OCI-LY3 (cell line): ENCODE measurements around the gene VDAC1.

Experiments used
- H2AFZ ChIP-seq: fragments of 200-600, 300-600 bp; shearing (Covaris generic); 2 replicates; pipeline ENCODE4 v1.6.0; 2014; ENCODE audit warnings: antibody characterized with exemption, low read depth, low read length
- H3K27ac ChIP-seq: fragments of 200-600, 300-600 bp; sonication (generic); 2 replicates; pipeline ENCODE4 v1.5.1; 2014; ENCODE audit warnings: mild to moderate bottlenecking, low read length, moderate library complexity, mixed read lengths
- H3K27me3 ChIP-seq: fragments of 200-600, 300-600 bp; sonication (generic); 2 replicates; pipeline ENCODE4 v1.6.1; 2014; ENCODE audit warnings: low read depth, low read length, mixed read lengths
- H3K36me3 ChIP-seq: fragments of 200-600, 300-600 bp; sonication (generic); replicated peaks from 2 replicates; pipeline ENCODE3; 2014; ENCODE audit warnings: low read depth, low read length, mixed read lengths
- H3K4me1 ChIP-seq: fragments of 300-600, 200-600 bp; sonication (generic); 2 replicates; pipeline ENCODE4 v1.6.1; 2014; ENCODE audit warnings: low read length, mixed read lengths
- H3K4me2 ChIP-seq: fragments of 200-600, 300-600 bp; sonication (generic); 2 replicates; pipeline ENCODE4 v1.6.1; 2014; ENCODE audit warnings: low read length, mixed read lengths
- H3K4me3 ChIP-seq: fragments of 300-600, 200-600 bp; sonication (generic); 2 replicates; pipeline ENCODE4 v1.5.1; 2014; ENCODE audit warnings: antibody characterized with exemption, mild to moderate bottlenecking, low read length, moderate library complexity
- H3K79me2 ChIP-seq: fragments of 300-600, 200-600 bp; shearing (Covaris generic); 2 replicates; pipeline ENCODE4 v1.6.1; 2014; ENCODE audit warnings: mild to moderate bottlenecking, low read length, mixed read lengths
- H3K9ac ChIP-seq: fragments of 300-600, 200-600 bp; shearing (Covaris generic); 2 replicates; pipeline ENCODE4 v1.6.0; 2014; ENCODE audit warnings: mild to moderate bottlenecking, low read length, moderate library complexity
- H3K9me3 ChIP-seq: fragments of 200-600, 300-600 bp; shearing (Covaris generic); 2 replicates; pipeline ENCODE4 v1.6.1; 2014; ENCODE audit warnings: low read length, mixed read lengths; ENCODE audit not compliant: insufficient read depth
- H4K20me1 ChIP-seq: fragments of 200-600, 300-600 bp; sonication (generic); 2 replicates; pipeline ENCODE4 v1.6.1; 2016; ENCODE audit warnings: low read length, mixed read lengths; ENCODE audit not compliant: insufficient read depth
- CTCF ChIP-seq: fragments of 200-600, 300-600 bp; sonication (generic); IDR thresholded peaks from 2 replicates; pipeline ENCODE4 v1.5.1; 2014; ENCODE audit warnings: antibody characterized with exemption, low read length, low read depth
- EZH2phosphoT487 ChIP-seq: fragments of 200-600 bp; shearing (Covaris generic); IDR thresholded peaks from 2 replicates; pipeline ENCODE4 v1.6.1; 2018; ENCODE audit warnings: antibody characterized with exemption, mixed run types, low read depth

VDAC1 gene

GRCh38 chr5:133952729-133953567 is 51.8 kb downstream of the VDAC1 start:
- peak overlapping the region; percentile 37 for H3K4me2 ChIP-seq
- peaks cover 38% of the 10 kb centered on the region for H3K4me1 ChIP-seq
- H2AFZ ChIP-seq = no peak overlapping the region
- H4K20me1 ChIP-seq = no peaks in the 10 kb centered on the region
- H3K4me3 ChIP-seq = 0 out of 2 replicates have a peak overlapping the region, but pooled peaks have one; percentile 3
- no peaks in the 10 kb centered on the region for H3K9me3 ChIP-seq
- H3K36me3 ChIP-seq = peaks cover 19% of the 10 kb centered on the region
- H3K27ac ChIP-seq = peak overlapping the region; percentile 63
- H3K79me2 ChIP-seq = no peaks in the 10 kb centered on the region; the same call in 1 of the 2 replicates
- no peaks in the 10 kb centered on the region for H3K27me3 ChIP-seq
- H3K9ac ChIP-seq = peak overlapping the region; percentile 6; the same call in 1 of the 2 replicates
- TF ChIP-seq EZH2phosphoT487 (no peak), CTCF (no peak)

DNA sequence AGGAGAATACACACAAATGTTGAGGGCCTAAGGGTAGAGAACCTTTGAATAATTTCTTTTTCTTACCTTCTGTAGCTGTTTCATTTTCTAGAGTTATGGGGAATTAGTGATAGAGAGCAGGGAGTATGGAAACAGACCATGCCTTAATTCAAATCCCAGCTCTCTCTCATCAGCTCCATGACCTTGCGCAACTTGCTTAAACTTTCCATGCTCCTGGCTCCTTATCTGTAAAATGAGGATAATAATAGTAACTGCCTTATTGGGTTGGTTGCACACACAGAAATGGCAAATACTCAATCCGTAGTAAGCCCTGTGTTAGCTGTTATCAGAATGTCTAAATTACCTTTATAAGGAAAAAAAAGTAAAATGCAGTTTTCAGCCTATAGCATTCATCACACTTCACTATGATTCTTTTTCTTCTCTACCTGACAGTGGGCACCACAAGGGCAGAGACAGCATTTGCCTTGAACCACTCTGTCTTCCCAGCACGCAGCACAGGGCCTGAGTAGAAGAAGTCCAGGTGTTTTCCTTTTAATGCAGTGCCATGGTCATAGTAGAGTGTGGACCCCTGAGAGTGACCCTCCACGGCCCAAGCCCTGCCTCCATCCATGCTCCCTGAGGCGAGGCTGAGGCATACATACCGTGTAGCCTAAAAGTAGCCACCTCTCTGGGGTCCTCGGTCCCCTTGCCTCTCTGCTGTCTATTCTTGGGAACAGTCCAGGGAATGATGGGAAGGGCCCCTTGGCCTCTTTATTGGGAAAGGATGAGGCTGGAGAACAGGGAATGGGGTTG is 53.8 kb downstream of the VDAC1 start:
- no peak overlapping the region for H3K4me3 ChIP-seq
- no peak overlapping the region for H2AFZ ChIP-seq
- H3K4me2 ChIP-seq = no peak overlapping the region
- no peaks in the 10 kb centered on the region for H4K20me1 ChIP-seq
- TF ChIP-seq EZH2phosphoT487 (no peak), CTCF (no peak)
- no peak overlapping the region for H3K27ac ChIP-seq
- H3K9ac ChIP-seq = no peak overlapping the region
- H3K36me3 ChIP-seq = peaks cover 18% of the 10 kb centered on the region
- no peaks in the 10 kb centered on the region for H3K27me3 ChIP-seq
- H3K4me1 ChIP-seq = peaks cover 21% of the 10 kb centered on the region
- H3K9me3 ChIP-seq = no peaks in the 10 kb centered on the region
- H3K79me2 ChIP-seq = no peaks in the 10 kb centered on the region

GRCh38 chr5:133948721-133949120 is 56.1 kb downstream of the VDAC1 start:
- H2AFZ ChIP-seq = no peak overlapping the region

More at GRCh38 chr5:133948721-133949120, 56.1 kb downstream of the VDAC1 start:
- Histone ChIP-seq H3K4me3 (no peak overlapping the region), H3K27me3 (no peaks in the 10 kb centered on the region), H3K27ac (no peak overlapping the region), H3K4me2 (no peak overlapping the region), H3K4me1 (peaks cover 16% of the 10 kb centered on the region), H3K9ac (no peak overlapping the region), H3K36me3 (peaks cover under 1% of the 10 kb centered on the region), H4K20me1 (no peaks in the 10 kb centered on the region), H3K79me2 (no peaks in the 10 kb centered on the region), H3K9me3 (no peaks in the 10 kb centered on the region)
- no peak for TF ChIP-seq CTCF
- TF ChIP-seq EZH2phosphoT487 = no peak
